Endodermal cell (in vitro differentiated cells): ENCODE results near the gene EPHA8. TPM values are rescaled to one million over a fixed set of nuclear protein-coding genes. Genes with fewer than 3 reads are reported as not detected.

ENCODE experiments used
- DNase-seq: peaks from one replicate; pipeline ENCODE4 v3.0.0-alpha.2; 2017
- H3K27ac ChIP-seq: 2 replicates; pipeline ENCODE4 v1.5.1; 2013; ENCODE audit warnings: mild to moderate bottlenecking, low read depth, low read length, moderate library complexity
- H3K27me3 ChIP-seq: 2 replicates; pipeline ENCODE4 v1.6.1; 2013; ENCODE audit warnings: mild to moderate bottlenecking, low read length, moderate library complexity; ENCODE audit not compliant: insufficient read depth, control insufficient read depth, poor library complexity, severe bottlenecking
- H3K36me3 ChIP-seq: 2 replicates; pipeline ENCODE4 v1.7.0; 2013; ENCODE audit warnings: mild to moderate bottlenecking, low read length, moderate library complexity; ENCODE audit not compliant: control insufficient read depth, insufficient read depth
- H3K4me1 ChIP-seq: one replicate; pipeline ENCODE4 v1.7.0; 2013; ENCODE audit warnings: low read length; ENCODE audit not compliant: control insufficient read depth, insufficient read depth
- H3K4me3 ChIP-seq: 2 replicates; pipeline ENCODE4 v1.5.1; 2013; ENCODE audit warnings: mild to moderate bottlenecking, low read length, moderate library complexity
- H3K9ac ChIP-seq: 2 replicates; pipeline ENCODE4 v1.6.1; 2013; ENCODE audit warnings: mild to moderate bottlenecking, low read length, moderate library complexity; ENCODE audit not compliant: poor library complexity, severe bottlenecking; ENCODE audit errors: extremely low read depth
- H3K9me3 ChIP-seq: 2 replicates; pipeline ENCODE4 v1.6.1; 2013; ENCODE audit warnings: mild to moderate bottlenecking, low read length, moderate library complexity; ENCODE audit not compliant: control insufficient read depth
- H3K27ac Mint-ChIP-seq: 2 replicates; pipeline ENCODE4 v1.8.0; 2020; ENCODE audit warnings: mixed read lengths
- H3K27me3 Mint-ChIP-seq: 2 replicates; pipeline ENCODE4 v1.8.0; 2021; ENCODE audit warnings: mild to moderate bottlenecking, mixed read lengths; ENCODE audit not compliant: insufficient read depth
- H3K36me3 Mint-ChIP-seq: 2 replicates; pipeline ENCODE4 v1.8.0; 2020; ENCODE audit warnings: low read depth, mixed read lengths
- H3K4me1 Mint-ChIP-seq: 2 replicates; pipeline ENCODE4 v1.8.0; 2020; ENCODE audit warnings: mixed read lengths
- H3K4me3 Mint-ChIP-seq: 2 replicates; pipeline ENCODE4 v1.8.0; 2020; ENCODE audit warnings: mild to moderate bottlenecking, moderate library complexity, mixed read lengths
- H3K9me3 Mint-ChIP-seq: 2 replicates; pipeline ENCODE4 v1.8.0; 2020; ENCODE audit warnings: mild to moderate bottlenecking, mixed read lengths
- CTCF ChIP-seq: fragments of 200-600 bp; sonication (generic); conservative IDR thresholded peaks from 2 replicates; pipeline ENCODE4 v1.5.0; 2021; ENCODE audit warnings: antibody characterized with exemption, mild to moderate bottlenecking
- WGBS, 2 experiments: methylation state at CpG; one replicate each; pipeline versions ENCODE4 v1.1.5 to v1.1.7; 2013; ENCODE audit warnings: missing lambda C conversion rate in 2 of 2, mixed read lengths in 1 of 2; ENCODE audit not compliant: insufficient coverage in 1 of 2, insufficient read length in 1 of 2; 5-methylcytosine and 5-hydroxymethylcytosine counted together
- total RNA-seq, 2 donors: library from RNA; stranded (reverse); fragmentation: NEBNext Ultra II Directional in 1 of 2; extraction: Animal tissue kit (Norgen Biotek cat#: 25700) in 1 of 2; gene quantifications; 2 replicates in 1 of 2; 3 replicates in 1 of 2; pipeline ENCODE4 v1.2.1, GENCODE V29; 2021

The EPHA8 gene
- total RNA-seq, 2 donors from 2014 or later: 1.5 TPM

GRCh38 chr1:22627331-22627730, 64.0 kb downstream of the EPHA8 start:
- peaks cover 32% of the 10 kb centered on the region for H3K4me1 Mint-ChIP-seq
- Histone ChIP-seq H3K27me3 (no peaks in the 10 kb centered on the region), H3K4me3 (no peak overlapping the region), H3K4me1 (peaks cover 4% of the 10 kb centered on the region), H3K9ac (no peak overlapping the region), H3K36me3 (no peaks in the 10 kb centered on the region), H3K9me3 (no peaks in the 10 kb centered on the region), H3K27ac (no peak overlapping the region)
- DNase-seq: no peak
- H3K27ac Mint-ChIP-seq: no peak overlapping the region
- WGBS, 2 experiments: 74 to 83% methylated on average over 3 to 5 of the region's 5 CpGs
- H3K4me3 Mint-ChIP-seq: no peak overlapping the region
- no peaks in the 10 kb centered on the region for H3K9me3 Mint-ChIP-seq
- peaks cover 4% of the 10 kb centered on the region for H3K27me3 Mint-ChIP-seq
- TF ChIP-seq CTCF: no peak
- no peaks in the 10 kb centered on the region for H3K36me3 Mint-ChIP-seq

GRCh38 chr1:22628698-22629444, 65.6 kb downstream of the EPHA8 start:
- Mint-ChIP-seq H3K27ac (peak overlapping the region; percentile 6), H3K4me1 (peaks cover 32% of the 10 kb centered on the region), H3K36me3 (no peaks in the 10 kb centered on the region), H3K4me3 (no peak overlapping the region), H3K27me3 (peaks cover 4% of the 10 kb centered on the region), H3K9me3 (no peaks in the 10 kb centered on the region)
- H3K27me3 ChIP-seq: no peaks in the 10 kb centered on the region
- peaks cover 4% of the 10 kb centered on the region for H3K4me1 ChIP-seq
- no peaks in the 10 kb centered on the region for H3K9me3 ChIP-seq
- no peak overlapping the region for H3K4me3 ChIP-seq
- 28 to 59% methylated on average over 2 to 11 of the region's 11 CpGs for WGBS, 2 experiments
- H3K27ac ChIP-seq: no peak overlapping the region
- no peak overlapping the region for H3K9ac ChIP-seq
- DNase-seq: peak; percentile 68
- TF ChIP-seq CTCF: no peak
- H3K36me3 ChIP-seq: no peaks in the 10 kb centered on the region

DNA sequence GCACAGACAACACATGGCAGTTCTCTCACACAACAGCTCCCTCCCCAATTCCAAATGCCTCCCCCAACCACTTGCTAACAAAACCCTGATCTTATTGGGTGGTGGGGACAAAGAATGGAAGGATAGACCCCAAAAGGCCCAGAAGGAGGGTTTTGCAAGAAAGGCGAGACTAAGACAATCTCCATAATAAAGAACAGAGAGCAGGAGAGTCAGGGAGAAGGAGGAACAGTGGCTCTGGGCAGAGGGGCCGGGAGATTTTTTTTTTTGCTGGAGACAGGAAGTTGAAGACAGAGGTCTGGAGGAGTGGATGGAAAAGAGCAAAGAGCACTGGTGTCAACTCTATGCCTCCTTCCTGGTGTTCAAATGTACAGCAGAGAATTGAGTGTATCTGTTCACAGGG, 66.6 kb downstream of the EPHA8 start:
- Histone ChIP-seq H3K4me3 (no peak overlapping the region), H3K4me1 (peaks cover 4% of the 10 kb centered on the region), H3K36me3 (no peaks in the 10 kb centered on the region), H3K9me3 (no peaks in the 10 kb centered on the region), H3K27ac (no peak overlapping the region), H3K27me3 (no peaks in the 10 kb centered on the region), H3K9ac (no peak overlapping the region)
- H3K4me3 Mint-ChIP-seq: no peak overlapping the region
- H3K27ac Mint-ChIP-seq: no peak overlapping the region
- WGBS, 2 experiments: 24 to 58% methylated on average over 2 of the region's 2 CpGs
- H3K9me3 Mint-ChIP-seq: peaks cover 2% of the 10 kb centered on the region
- H3K27me3 Mint-ChIP-seq: peaks cover 2% of the 10 kb centered on the region
- no peak for DNase-seq
- H3K36me3 Mint-ChIP-seq: no peaks in the 10 kb centered on the region
- TF ChIP-seq CTCF: no peak
- H3K4me1 Mint-ChIP-seq: peaks cover 32% of the 10 kb centered on the region
